CD8-positive, alpha-beta memory T cell (primary cell): ENCODE measurements around the gene ZNG1B. TPM values are rescaled to one million over a fixed set of nuclear protein-coding genes. Genes with fewer than 3 reads are reported as not detected.
"Not testable (repeated sequence)": the region's sequence is repeated elsewhere in the genome, so short reads cannot be mapped to it uniquely, and the experiment has no call there.

Source experiments
- CTCF ChIA-PET: fragments of 350-600 bp; sonication (Branson Sonifier 250); formaldehyde crosslinking; loops from one replicate; lab custom pipeline; 2021; ENCODE audit warnings: antibody characterized with exemption; lab: Charles Lee
- POLR2A ChIA-PET: fragments of 350-600 bp; sonication (Branson Sonifier 250); formaldehyde crosslinking; loops from one replicate; lab custom pipeline; 2021; ENCODE audit warnings: antibody characterized with exemption; lab: Charles Lee
- DNase-seq, 5 donors: peaks; one replicate each; pipeline versions ENCODE4 v3.0.0 to v3.0.0-alpha.2; 2020 to 2022; ENCODE audit warnings: mixed read lengths in 1 of 5
- H3K27ac ChIP-seq: one replicate; pipeline ENCODE4 v1.7.0; 2013; ENCODE audit warnings: low read depth, mild to moderate bottlenecking, low read length, moderate library complexity
- H3K27me3 ChIP-seq: 2 replicates; pipeline ENCODE4 v1.7.0; 2013; ENCODE audit warnings: low read length, mild to moderate bottlenecking; ENCODE audit not compliant: insufficient read depth, poor library complexity, severe bottlenecking
- H3K36me3 ChIP-seq: 2 replicates; pipeline ENCODE4 v1.7.0; 2013; ENCODE audit warnings: mild to moderate bottlenecking, low read length, moderate library complexity; ENCODE audit not compliant: insufficient read depth
- H3K4me1 ChIP-seq: 2 replicates; pipeline ENCODE4 v1.7.0; 2013; ENCODE audit warnings: mild to moderate bottlenecking, low read length, moderate library complexity; ENCODE audit not compliant: insufficient read depth
- H3K4me3 ChIP-seq: 2 replicates; pipeline ENCODE4 v1.7.0; 2013; ENCODE audit warnings: mild to moderate bottlenecking, low read length
- H3K9me3 ChIP-seq: 2 replicates; pipeline ENCODE4 v1.7.0; 2013; ENCODE audit warnings: mild to moderate bottlenecking, low read length
- H3K27ac Mint-ChIP-seq, 8 donors: one replicate each; pipeline ENCODE4 v1.8.0; 2020 to 2021; ENCODE audit warnings: mixed read lengths in 8 of 8, mild to moderate bottlenecking in 6 of 8, inconsistent platforms in 3 of 8, moderate library complexity in 3 of 8
- H3K27me3 Mint-ChIP-seq, 2 donors: one replicate each; pipeline ENCODE4 v1.8.0; 2020 to 2021; ENCODE audit warnings: mixed read lengths in 2 of 2, mild to moderate bottlenecking in 1 of 2, moderate library complexity in 1 of 2
- H3K36me3 Mint-ChIP-seq, 3 donors: one replicate each; pipeline ENCODE4 v1.8.0; 2020 to 2021; ENCODE audit warnings: mixed read lengths in 3 of 3, inconsistent platforms in 1 of 3, mild to moderate bottlenecking in 1 of 3
- H3K4me1 Mint-ChIP-seq, 3 donors: one replicate each; pipeline ENCODE4 v1.8.0; 2020 to 2021; ENCODE audit warnings: mixed read lengths in 3 of 3, inconsistent platforms in 1 of 3, mild to moderate bottlenecking in 1 of 3
- H3K4me3 Mint-ChIP-seq, 7 donors: one replicate each; pipeline ENCODE4 v1.8.0; 2020 to 2021; ENCODE audit warnings: mixed read lengths in 7 of 7, mild to moderate bottlenecking in 6 of 7, moderate library complexity in 4 of 7, inconsistent platforms in 2 of 7
- H3K9me3 Mint-ChIP-seq, 5 donors: one replicate each; pipeline ENCODE4 v1.8.0; 2020 to 2022; ENCODE audit warnings: mixed read lengths in 5 of 5, mild to moderate bottlenecking in 3 of 5, moderate library complexity in 2 of 5, inconsistent platforms in 1 of 5
- polyA plus RNA-seq: library from polyadenylated mRNA; unstranded; fragments of 300-500 nt; fragmentation: Illumina TruSeq; gene quantifications from one replicate; pipeline ENCODE4 v1.2.3, GENCODE V29; 2021
- total RNA-seq, 2 experiments: library from RNA; stranded (reverse); gene quantifications; one replicate each; pipeline ENCODE4 v1.2.3, GENCODE V29; 2021

The ZNG1B gene
- total and polyA plus RNA-seq, 3 experiments from 2014 or later: 28.8 to 40.5 (median 34.6) TPM

- H3K4me3 ChIP-seq, CTCF ChIA-PET, H3K36me3 Mint-ChIP-seq, H3K4me1 ChIP-seq, H3K36me3 ChIP-seq, H3K9me3 Mint-ChIP-seq, DNase-seq, H3K27ac ChIP-seq, H3K9me3 ChIP-seq, H3K27me3 ChIP-seq, POLR2A ChIA-PET: not testable (repeated sequence)
- Mint-ChIP-seq H3K27me3 (peaks cover 31 to 32% of the 10 kb centered on the region in 2 donors), H3K4me3 (peak overlapping the region in 6 of 7 donors; percentile 6 to 81 (median 64)), H3K27ac (peak overlapping the region in 1 of 8 donors; percentile 51), H3K4me1 (peaks cover 15 to 33% (median 20%) of the 10 kb centered on the region in 3 donors)
These were observed 62.6 kb downstream of the ZNG1B start for GRCh38 chr2:113499886-113500722.

DNA sequence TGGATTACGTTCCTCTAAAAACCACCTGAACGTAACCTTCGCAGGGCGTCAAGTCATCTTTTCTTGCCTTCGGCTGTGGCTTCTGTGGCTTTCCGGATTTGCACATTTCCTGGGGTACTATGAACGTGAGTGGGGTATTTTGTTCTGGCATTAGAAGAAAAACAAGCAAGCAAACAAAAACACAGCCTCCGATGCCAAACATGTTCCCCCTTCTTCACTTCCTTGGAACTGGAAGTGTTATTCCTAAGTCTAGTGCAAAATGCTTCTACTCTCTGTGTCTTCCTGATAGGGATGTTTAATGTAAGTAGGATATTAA, 63.2 kb downstream of the ZNG1B start:
- H3K36me3 ChIP-seq, H3K4me1 ChIP-seq, CTCF ChIA-PET, H3K36me3 Mint-ChIP-seq, POLR2A ChIA-PET, H3K9me3 ChIP-seq, H3K27me3 ChIP-seq, H3K4me3 ChIP-seq, H3K9me3 Mint-ChIP-seq, H3K27ac ChIP-seq: not testable (repeated sequence)
- H3K27me3 Mint-ChIP-seq: peaks cover 31 to 34% of the 10 kb centered on the region in 2 donors
- H3K27ac Mint-ChIP-seq: peak overlapping the region in 1 of 8 donors; percentile 51
- DNase-seq: peak in 3 of 5 donors; percentile 35 to 73 (median 56)
- H3K4me3 Mint-ChIP-seq: peak overlapping the region in 6 of 7 donors; percentile 6 to 81 (median 64)
- peaks cover 15 to 33% (median 20%) of the 10 kb centered on the region in 3 donors for H3K4me1 Mint-ChIP-seq

DNA sequence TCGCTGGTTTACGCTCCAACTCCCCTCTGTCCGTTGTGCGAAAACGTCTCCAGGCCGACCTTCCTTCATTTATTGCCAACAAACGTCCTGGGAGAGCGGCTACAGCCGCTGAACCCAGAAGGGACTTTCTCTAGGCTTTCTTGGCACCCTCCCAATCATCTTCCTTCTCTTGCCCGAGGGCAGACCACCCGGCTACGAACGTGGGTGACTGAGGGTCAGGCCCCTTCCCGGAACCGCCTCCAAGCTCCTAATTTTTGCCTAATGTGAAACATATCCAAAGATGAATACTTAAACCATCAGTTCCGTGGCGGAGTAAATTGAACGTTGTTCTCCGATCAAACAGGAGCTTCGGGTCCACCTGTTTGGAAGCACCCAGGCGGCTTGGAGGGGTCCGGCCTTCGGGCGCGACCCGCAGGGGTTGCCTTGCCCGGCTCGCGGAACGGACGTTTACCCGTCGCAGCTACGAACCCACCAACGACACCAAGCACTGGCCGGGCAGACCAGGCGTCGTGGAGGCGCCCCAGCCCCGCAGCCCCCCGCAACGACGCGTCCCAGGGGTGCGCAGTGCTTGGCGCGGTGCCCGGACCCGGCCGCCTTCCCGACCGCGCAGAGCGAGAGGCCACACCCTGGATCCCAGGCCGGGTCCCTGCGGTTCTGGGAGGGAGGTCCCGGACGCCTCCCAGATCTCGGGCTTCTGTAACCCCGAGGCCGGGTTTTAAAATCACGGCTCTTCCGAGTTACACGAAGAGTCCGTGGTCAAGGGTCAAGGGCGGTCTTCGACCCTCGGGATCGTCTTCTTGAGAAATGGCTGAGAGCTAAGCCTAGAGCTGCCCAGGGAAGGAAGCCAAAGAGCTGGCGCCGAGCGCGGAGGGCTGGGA, 65.0 kb downstream of the ZNG1B start:
- H3K9me3 Mint-ChIP-seq, DNase-seq, H3K4me1 ChIP-seq, H3K27ac ChIP-seq, H3K27me3 ChIP-seq, H3K36me3 Mint-ChIP-seq, CTCF ChIA-PET, H3K9me3 ChIP-seq, H3K36me3 ChIP-seq, H3K4me3 ChIP-seq, POLR2A ChIA-PET: not testable (repeated sequence)
- Mint-ChIP-seq H3K4me3 (peak overlapping the region in 6 of 7 donors; percentile 60 to 74 (median 72)), H3K27ac (peak overlapping the region in 4 of 8 donors; percentile 15 to 71 (median 46)), H3K27me3 (peaks cover 34 to 37% of the 10 kb centered on the region in 2 donors), H3K4me1 (peaks cover 15 to 33% (median 20%) of the 10 kb centered on the region in 3 donors)

DNA sequence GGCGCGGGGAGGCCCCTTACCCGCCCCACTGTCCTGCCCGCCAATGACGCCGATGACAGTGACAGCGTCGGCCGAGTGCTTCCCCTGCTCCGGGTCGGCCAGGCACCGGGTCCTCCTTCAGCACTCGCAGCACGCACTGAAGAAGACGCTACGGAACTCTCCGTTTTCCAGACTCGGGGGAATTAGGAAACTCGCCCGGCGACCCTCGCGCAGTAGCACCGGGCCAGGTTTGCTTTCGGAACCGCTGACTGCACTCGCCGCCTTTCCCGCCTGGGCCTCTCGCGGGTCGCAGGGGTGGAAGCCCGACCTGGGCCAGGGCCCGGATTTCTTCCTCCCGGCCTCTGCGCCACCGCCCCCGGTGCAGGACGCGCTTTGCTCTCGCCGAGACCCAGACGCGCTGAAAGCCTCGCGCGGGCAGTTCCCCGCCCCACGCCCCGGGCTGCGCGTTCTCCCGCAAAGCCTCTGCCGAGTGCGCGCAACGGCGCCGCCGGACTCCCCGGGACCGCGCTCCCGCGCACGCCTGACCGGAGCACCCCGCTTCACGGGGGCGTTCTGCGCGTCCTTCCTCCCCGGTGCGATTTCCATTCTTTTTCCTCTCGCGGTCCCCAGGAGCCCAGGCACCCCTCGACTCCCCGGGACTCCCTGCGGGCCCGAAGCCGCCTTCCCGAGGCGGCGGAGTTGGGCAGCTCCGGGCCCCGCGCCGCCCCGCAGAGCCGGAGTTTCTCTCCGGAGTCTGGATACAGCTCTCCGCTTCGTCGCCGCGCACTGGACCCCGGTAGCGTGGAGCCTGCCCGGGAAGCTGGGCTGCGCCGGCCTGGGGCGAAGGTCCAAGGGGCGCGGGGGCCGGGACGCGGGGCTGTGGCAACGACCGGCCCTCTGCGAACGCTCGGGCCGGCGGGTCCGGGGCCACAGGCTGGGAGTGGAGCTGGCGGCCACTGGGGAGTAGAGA, 65.9 kb downstream of the ZNG1B start:
- H3K27me3 ChIP-seq, H3K27ac ChIP-seq, H3K4me3 ChIP-seq, H3K4me1 ChIP-seq, POLR2A ChIA-PET, H3K9me3 Mint-ChIP-seq, H3K36me3 Mint-ChIP-seq, CTCF ChIA-PET, H3K9me3 ChIP-seq, H3K36me3 ChIP-seq: not testable (repeated sequence)
- Mint-ChIP-seq H3K4me3 (peak overlapping the region in 5 of 7 donors; percentile 57 to 74 (median 73)), H3K27ac (peak overlapping the region in 2 of 8 donors; percentile 19 to 29), H3K4me1 (peaks cover 15 to 30% (median 17%) of the 10 kb centered on the region in 3 donors), H3K27me3 (peaks cover 36 to 44% of the 10 kb centered on the region in 2 donors)
- DNase-seq: peak in 4 of 5 donors; percentile 29 to 63 (median 38)

DNA sequence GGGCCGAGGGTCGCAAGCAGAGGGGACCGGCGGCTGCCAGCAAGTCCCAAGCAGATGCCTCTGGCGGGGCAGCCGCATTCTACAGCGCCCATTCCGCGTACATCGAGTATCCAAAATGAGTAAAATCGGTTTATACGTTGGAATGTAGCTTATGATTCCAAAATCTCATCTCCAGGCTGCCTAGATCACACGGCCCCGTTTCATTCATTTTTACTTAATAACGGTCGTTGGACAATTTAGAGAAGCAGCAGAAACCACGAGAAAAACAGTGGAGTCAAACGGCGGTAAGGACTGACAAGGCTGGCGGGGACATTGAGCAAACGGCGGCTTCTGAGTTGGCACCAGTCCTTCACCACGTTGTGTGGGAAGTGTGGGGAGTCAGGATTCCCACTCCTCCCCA, 66.6 kb downstream of the ZNG1B start:
- H3K36me3 ChIP-seq, H3K27me3 ChIP-seq, POLR2A ChIA-PET, H3K4me1 ChIP-seq, H3K4me3 ChIP-seq, DNase-seq, H3K27ac ChIP-seq, H3K9me3 Mint-ChIP-seq, H3K36me3 Mint-ChIP-seq, CTCF ChIA-PET, H3K9me3 ChIP-seq: not testable (repeated sequence)
- Mint-ChIP-seq H3K4me1 (peaks cover 15 to 28% (median 17%) of the 10 kb centered on the region in 3 donors), H3K27ac (peak overlapping the region in 1 of 8 donors; percentile 59), H3K4me3 (peak overlapping the region in 5 of 7 donors; percentile 25 to 77 (median 39)), H3K27me3 (peaks cover 33 to 40% of the 10 kb centered on the region in 2 donors)

DNA sequence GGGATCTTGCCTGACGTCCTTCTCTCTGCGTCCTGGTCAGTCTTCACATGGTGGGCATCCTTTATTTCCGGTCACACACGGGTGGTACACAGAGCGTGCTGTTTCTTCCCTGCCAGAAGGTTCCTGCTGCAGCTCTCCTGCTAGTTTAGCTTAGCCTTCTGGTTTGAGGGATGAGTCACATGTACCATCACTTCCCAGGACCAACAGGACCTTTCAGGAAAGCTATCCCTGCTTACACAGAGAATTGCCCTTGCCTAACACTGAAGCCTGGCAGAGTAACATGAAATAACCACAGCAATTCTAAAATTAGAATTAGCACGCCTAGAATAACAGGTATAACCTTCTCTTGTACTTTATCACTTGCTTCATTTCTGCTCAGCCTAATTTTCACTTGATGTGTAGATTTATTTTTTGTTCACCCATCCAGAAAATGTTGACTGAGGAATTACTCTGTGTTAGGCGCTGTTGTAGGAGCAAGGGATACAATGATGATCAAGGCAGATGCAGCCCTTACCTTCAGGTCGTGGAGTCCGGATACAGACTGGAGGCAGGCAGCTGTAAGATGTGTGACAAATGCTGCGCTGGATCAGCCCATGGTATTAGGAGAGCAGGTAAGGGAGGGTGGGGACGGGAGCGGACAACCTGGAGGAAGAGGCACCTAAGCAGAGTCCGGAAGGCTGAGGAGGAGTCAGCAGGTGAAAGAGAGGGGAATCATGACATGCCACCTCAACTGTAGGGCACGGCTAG, 70.1 kb downstream of the ZNG1B start:
- H3K36me3 ChIP-seq, H3K27me3 ChIP-seq, CTCF ChIA-PET, H3K4me1 ChIP-seq, DNase-seq, H3K36me3 Mint-ChIP-seq, H3K9me3 Mint-ChIP-seq, H3K4me3 Mint-ChIP-seq, POLR2A ChIA-PET, H3K9me3 ChIP-seq, H3K4me3 ChIP-seq, H3K27ac ChIP-seq: not testable (repeated sequence)
- peak overlapping the region in 1 of 8 donors; percentile 24 for H3K27ac Mint-ChIP-seq
- H3K4me1 Mint-ChIP-seq: peaks cover under 1 to 11% (median 3%) of the 10 kb centered on the region in 3 donors
- peaks cover 25 to 26% of the 10 kb centered on the region in 2 donors for H3K27me3 Mint-ChIP-seq

DNA sequence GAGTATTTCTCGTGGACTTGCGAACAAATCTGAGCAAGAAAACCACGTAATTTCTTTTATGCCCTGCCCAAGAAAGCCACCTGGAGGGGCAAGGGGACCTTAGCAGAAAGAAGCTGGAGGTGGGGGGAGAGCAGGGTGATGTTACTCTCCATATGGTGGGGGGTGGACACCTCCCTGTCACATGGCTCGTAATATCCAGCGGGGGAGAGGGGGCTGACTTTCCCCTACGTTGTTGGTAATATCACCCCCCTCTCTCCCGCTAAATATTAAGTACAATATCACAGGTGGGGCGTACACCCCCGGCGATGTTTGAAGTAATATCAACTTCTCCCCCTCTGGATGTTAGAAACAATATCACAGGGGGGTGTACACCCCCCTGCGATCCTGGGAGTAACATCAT, 70.7 kb downstream of the ZNG1B start:
- CTCF ChIA-PET, POLR2A ChIA-PET, H3K4me1 ChIP-seq, H3K27ac Mint-ChIP-seq, H3K27me3 ChIP-seq, DNase-seq, H3K4me3 ChIP-seq, H3K36me3 Mint-ChIP-seq, H3K4me3 Mint-ChIP-seq, H3K9me3 Mint-ChIP-seq, H3K36me3 ChIP-seq, H3K27ac ChIP-seq, H3K4me1 Mint-ChIP-seq, H3K9me3 ChIP-seq: not testable (repeated sequence)
- peaks cover 21 to 22% of the 10 kb centered on the region in 2 donors for H3K27me3 Mint-ChIP-seq
